GM12872 (cell line): ENCODE measurements around the gene ZNF699.

Source experiments
- CTCF ChIP-seq: IDR thresholded peaks from 3 replicates; pipeline ENCODE4 v1.5.1; 2011; ENCODE audit warnings: low read depth, mild to moderate bottlenecking, low read length, moderate library complexity; ENCODE audit not compliant: insufficient read depth

ZNF699 gene

GRCh38 chr19:9250630-9251029 lies 59.0 kb downstream of the ZNF699 start, which contains the start of gene OR7E24:
Gene OR7E24, plus strand, starts transcription at chr19:9250930. Its CDS starts 114 bp downstream, at chr19:9251044.
- TF ChIP-seq CTCF, result no peak
